Smooth muscle cell of bladder (primary cell): Measurements from ENCODE around the gene METTL15. TPM values are rescaled to one million over a fixed set of nuclear protein-coding genes. Genes with fewer than 3 reads are reported as not detected.

Source experiments
- total RNA-seq: library from RNA; depleted of rRNA; stranded (reverse); fragments of >200 nt; gene quantifications from 2 replicates; pipeline ENCODE4 v1.2.3, GENCODE V29; 2014

METTL15 gene, protein sequence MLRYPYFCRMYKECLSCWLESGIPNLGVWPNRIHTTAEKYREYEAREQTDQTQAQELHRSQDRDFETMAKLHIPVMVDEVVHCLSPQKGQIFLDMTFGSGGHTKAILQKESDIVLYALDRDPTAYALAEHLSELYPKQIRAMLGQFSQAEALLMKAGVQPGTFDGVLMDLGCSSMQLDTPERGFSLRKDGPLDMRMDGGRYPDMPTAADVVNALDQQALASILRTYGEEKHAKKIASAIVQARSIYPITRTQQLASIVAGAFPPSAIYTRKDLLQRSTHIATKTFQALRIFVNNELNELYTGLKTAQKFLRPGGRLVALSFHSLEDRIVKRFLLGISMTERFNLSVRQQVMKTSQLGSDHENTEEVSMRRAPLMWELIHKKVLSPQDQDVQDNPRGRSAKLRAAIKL
- total RNA-seq: 14.1 and 19.6 TPM in 2 replicates

GRCh38 chr11:28107750-28108618, at the start of gene METTL15, which contains the start of gene KIF18A:
Gene METTL15, plus strand, starts transcription at chr11:28108388. Its CDS starts 4,947 bp downstream, at chr11:28113335.
Gene KIF18A, minus strand, starts transcription at chr11:28108156. Its CDS starts 10,209 bp downstream, at chr11:28097947.

Other genes with a start within 250 kb of the METTL15 start
- gene KIF18A, start 232 bp upstream of the METTL15 start, total RNA-seq: 2.6 and 5.5 TPM in 2 replicates